GM21528 (cell line): ENCODE results near the gene CKS2.

Source experiments
- ATAC-seq: cut with Tn5 transposase; IDR thresholded peaks from one replicate; pipeline ENCODE4 v1.9.1; 2021; ENCODE audit warnings: mild to moderate bottlenecking, moderate library complexity; ENCODE audit not compliant: unreplicated experiment, low FRiP score

The CKS2 gene

DNA sequence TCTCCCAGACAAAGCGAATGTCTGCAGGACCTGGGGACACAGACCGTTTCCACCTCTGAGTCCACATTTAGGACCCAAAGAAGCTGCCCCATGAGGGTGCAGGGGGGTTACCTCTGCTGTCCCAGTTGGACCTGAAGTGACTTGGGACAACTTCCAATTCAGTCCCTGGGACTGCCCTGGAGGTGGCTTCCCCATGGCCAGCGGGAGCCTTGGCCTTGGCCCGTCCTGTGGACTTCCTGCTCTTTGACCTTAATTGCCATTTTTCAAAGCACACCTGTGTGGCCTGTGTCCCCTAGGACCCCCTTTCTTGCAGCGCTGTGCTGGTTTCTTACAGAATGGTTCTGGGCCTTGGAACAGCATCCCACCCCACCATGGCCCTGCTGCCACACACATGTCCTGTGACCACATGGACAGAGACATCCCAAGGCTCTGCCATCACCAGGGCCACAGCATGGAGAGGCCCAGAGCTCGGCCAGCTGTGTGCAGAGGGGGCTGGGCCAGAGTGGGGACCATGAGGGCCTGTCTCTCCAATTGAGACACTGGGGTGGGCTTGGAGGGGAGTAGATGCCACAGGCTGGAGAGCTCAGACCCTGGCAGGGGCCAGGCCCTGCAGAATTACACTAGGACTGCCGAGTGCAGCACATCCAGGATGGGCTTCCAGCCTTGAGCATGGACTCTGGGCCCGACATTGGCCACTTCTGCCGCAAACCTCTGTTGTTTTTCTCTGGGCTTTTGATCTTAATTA, 53.1 kb downstream of the CKS2 start:
- no peak for ATAC-seq

- ATAC-seq: no peak
Observed at GRCh38 chr9:89364666-89365531, 53.9 kb downstream of the CKS2 start.

DNA sequence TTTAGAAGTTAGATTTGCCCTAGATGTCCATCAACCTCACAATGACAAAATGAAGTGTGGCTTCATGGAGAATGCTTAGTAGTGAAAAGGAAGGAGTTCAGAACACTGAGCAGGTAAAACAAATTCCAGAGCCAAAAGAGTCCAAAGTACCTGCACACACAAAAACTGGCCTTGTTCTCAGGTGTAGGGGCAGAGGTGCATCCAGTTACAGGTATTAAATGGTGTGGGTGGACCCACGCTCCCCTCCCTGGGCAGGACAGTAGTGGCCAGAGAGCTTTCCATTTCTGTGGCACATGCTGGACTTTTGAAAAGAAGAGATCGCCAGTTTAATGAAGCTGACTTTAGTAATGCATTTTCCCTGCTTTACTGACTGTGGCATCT, 54.5 kb downstream of the CKS2 start:
- ATAC-seq: no peak
